K562 (cell line): ENCODE data around the gene CLN5. TPM values are rescaled to one million over a fixed set of nuclear protein-coding genes. Genes with fewer than 3 reads are reported as not detected.
A peak's percentile ranks its signal among the peaks of the same experiment; 100 is the strongest.

Experiments used
- BMI1 ChIP-seq: fragments of 150-350 bp; IDR thresholded peaks from 2 replicates; pipeline ENCODE4 v1.6.1; 2014; ENCODE audit warnings: low read length
- CUX1 ChIP-seq: fragments of 200-800 bp; sonication (Bioruptor generic); IDR thresholded peaks from 2 replicates; pipeline ENCODE4 v1.6.1; 2016; ENCODE audit warnings: missing genetic modification characterization, missing compliant biosample characterization
- ESRRB ChIP-seq: fragments of 250-450 bp; sonication (Bioruptor Pico); IDR thresholded peaks from 2 replicates; pipeline ENCODE4 v1.5.0; 2020; ENCODE audit warnings: mild to moderate bottlenecking, moderate library complexity, borderline replicate concordance
- EWSR1 ChIP-seq: fragments of 450-650 bp; IDR thresholded peaks from 2 replicates; pipeline ENCODE4 v1.6.1; 2018; ENCODE audit warnings: borderline replicate concordance, mild to moderate bottlenecking, low read depth, moderate library complexity; ENCODE audit not compliant: partially characterized antibody
- FOXO4 ChIP-seq: fragments of 450-650 bp; formaldehyde crosslinking; IDR thresholded peaks from 2 replicates; pipeline ENCODE4 v1.4.0; 2020; ENCODE audit warnings: mild to moderate bottlenecking, moderate library complexity
- HOMEZ ChIP-seq: fragments of 250-450 bp; sonication (Bioruptor Pico); IDR thresholded peaks from 2 replicates; pipeline ENCODE4 v1.4.0; 2020; ENCODE audit warnings: mild to moderate bottlenecking, moderate library complexity
- KLF13 ChIP-seq: fragments of 450-650 bp; IDR thresholded peaks from 2 replicates; pipeline ENCODE4 v1.6.1; 2016; ENCODE audit warnings: missing genetic modification characterization, low read depth, mild to moderate bottlenecking, missing compliant biosample characterization, moderate library complexity, borderline replicate concordance
- MXD1 ChIP-seq: fragments of 250-450 bp; sonication (Bioruptor Pico); IDR thresholded peaks from 2 replicates; pipeline ENCODE4 v1.8.0; 2021; ENCODE audit warnings: borderline replicate concordance, mild to moderate bottlenecking, moderate library complexity; ENCODE audit not compliant: poor library complexity, severe bottlenecking
- POLR2B ChIP-seq: fragments of 450-650 bp; IDR thresholded peaks from 2 replicates; pipeline ENCODE4 v1.6.1; 2018; ENCODE audit warnings: low read depth; ENCODE audit not compliant: partially characterized antibody
- RFX5 ChIP-seq: IDR thresholded peaks from 2 replicates; pipeline ENCODE4 v1.6.1; 2011; ENCODE audit warnings: low read depth, mild to moderate bottlenecking, improper control_type of control experiment, low read length
- ZNF140 ChIP-seq: fragments of 250-450 bp; sonication (Bioruptor Pico); IDR thresholded peaks from 2 replicates; pipeline ENCODE4 v1.8.0; 2021; ENCODE audit warnings: moderate library complexity, mild to moderate bottlenecking, inconsistent platforms
- ZNF282 ChIP-seq: sonication (generic); formaldehyde crosslinking; IDR thresholded peaks from 2 replicates; pipeline ENCODE4 v1.8.1; 2023; ENCODE audit warnings: missing genetic modification reagents
- polyA plus RNA-seq, 8 experiments: library from polyadenylated mRNA; depleted of rRNA in 4 of 8; stranded (reverse) in 5 of 8; unstranded in 3 of 8; fragments of >200 nt; fragmentation: Nextera tagmentation in 2 of 8; fragmentation: Illumina TruSeq in 1 of 8; extraction: Ambion mirVana in 2 of 8; extraction: Trizol in 1 of 8; gene quantifications; 2 replicates each; pipeline versions ENCODE4 v1.2.1 to v1.2.3, GENCODE V29; 2011 to 2014; ENCODE audit warnings: inconsistent platforms in 1 of 8, missing spikeins in 1 of 8
- total RNA-seq, 7 experiments: library from RNA; depleted of rRNA in 6 of 7; stranded (reverse); fragments of >200 nt in 6 of 7; fragmentation: Illumina TruSeq in 2 of 7; extraction: Trizol in 2 of 7; gene quantifications; 2 replicates each; pipeline versions ENCODE4 v1.2.1 to v1.2.3, GENCODE V29; 2011 to 2021; ENCODE audit warnings: low replicate concordance in 1 of 7
- TF ChIP-seq, protein P1 (sequence below): fragments of 450-650 bp; IDR thresholded peaks from 2 replicates; pipeline ENCODE4 v1.6.1; 2017; ENCODE audit warnings: mild to moderate bottlenecking, moderate library complexity
- TF ChIP-seq, protein P2 (sequence below): sonication (generic); formaldehyde crosslinking; IDR thresholded peaks from 2 replicates; pipeline ENCODE4 v1.8.0; 2022; ENCODE audit warnings: mild to moderate bottlenecking, missing genetic modification reagents, borderline replicate concordance

The CLN5 gene
- total and polyA plus RNA-seq, 9 of the 15 experiments (the other 6 are each of a cell fraction or from before 2014, with no cell fraction given) = 4.6 to 11.5 (median 7.2) TPM

- TF ChIP-seq FOXO4 (CRISPR knock-in tag) = no peak
- no peak for TF ChIP-seq ESRRB
- no peak for TF ChIP-seq MXD1 (CRISPR knock-in tag)
- TF ChIP-seq BMI1 = no peak
- TF ChIP-seq KLF13 (tag) = no peak
- no peak for TF ChIP-seq ZNF282 (CRISPR knock-in tag)
- no peak for TF ChIP-seq HOMEZ
- no peak for TF ChIP-seq CUX1
- TF ChIP-seq, protein P1, sequence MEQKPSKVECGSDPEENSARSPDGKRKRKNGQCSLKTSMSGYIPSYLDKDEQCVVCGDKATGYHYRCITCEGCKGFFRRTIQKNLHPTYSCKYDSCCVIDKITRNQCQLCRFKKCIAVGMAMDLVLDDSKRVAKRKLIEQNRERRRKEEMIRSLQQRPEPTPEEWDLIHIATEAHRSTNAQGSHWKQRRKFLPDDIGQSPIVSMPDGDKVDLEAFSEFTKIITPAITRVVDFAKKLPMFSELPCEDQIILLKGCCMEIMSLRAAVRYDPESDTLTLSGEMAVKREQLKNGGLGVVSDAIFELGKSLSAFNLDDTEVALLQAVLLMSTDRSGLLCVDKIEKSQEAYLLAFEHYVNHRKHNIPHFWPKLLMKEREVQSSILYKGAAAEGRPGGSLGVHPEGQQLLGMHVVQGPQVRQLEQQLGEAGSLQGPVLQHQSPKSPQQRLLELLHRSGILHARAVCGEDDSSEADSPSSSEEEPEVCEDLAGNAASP = no peak
- no peak for TF ChIP-seq EWSR1
- peak; percentile 74 for TF ChIP-seq POLR2B
- TF ChIP-seq RFX5 = no peak
- TF ChIP-seq, protein P2, sequence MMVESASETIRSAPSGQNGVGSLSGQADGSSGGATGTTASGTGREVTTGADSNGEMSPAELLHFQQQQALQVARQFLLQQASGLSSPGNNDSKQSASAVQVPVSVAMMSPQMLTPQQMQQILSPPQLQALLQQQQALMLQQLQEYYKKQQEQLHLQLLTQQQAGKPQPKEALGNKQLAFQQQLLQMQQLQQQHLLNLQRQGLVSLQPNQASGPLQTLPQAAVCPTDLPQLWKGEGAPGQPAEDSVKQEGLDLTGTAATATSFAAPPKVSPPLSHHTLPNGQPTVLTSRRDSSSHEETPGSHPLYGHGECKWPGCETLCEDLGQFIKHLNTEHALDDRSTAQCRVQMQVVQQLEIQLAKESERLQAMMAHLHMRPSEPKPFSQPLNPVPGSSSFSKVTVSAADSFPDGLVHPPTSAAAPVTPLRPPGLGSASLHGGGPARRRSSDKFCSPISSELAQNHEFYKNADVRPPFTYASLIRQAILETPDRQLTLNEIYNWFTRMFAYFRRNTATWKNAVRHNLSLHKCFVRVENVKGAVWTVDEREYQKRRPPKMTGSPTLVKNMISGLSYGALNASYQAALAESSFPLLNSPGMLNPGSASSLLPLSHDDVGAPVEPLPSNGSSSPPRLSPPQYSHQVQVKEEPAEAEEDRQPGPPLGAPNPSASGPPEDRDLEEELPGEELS = no peak
- no peak for TF ChIP-seq ZNF140 (CRISPR knock-in tag)
Measured at GRCh38 chr13:76991796-76992547, at the start of gene CLN5 (continued).
